GM10248 (cell line): ENCODE measurements around the gene HSPG2.

Experiments used
- CTCF ChIA-PET: fragments of 300-600 bp; sonication (Branson Sonifier 250); formaldehyde crosslinking; extraction: SDS; loops from one replicate; lab custom pipeline; 2021; ENCODE audit warnings: antibody characterized with exemption; lab: Yijun Ruan, JAX
- POLR2A ChIA-PET: fragments of 350-650 bp; sonication (Branson Sonifier 250); formaldehyde crosslinking; extraction: SDS; loops from one replicate; lab custom pipeline; 2020; ENCODE audit warnings: antibody characterized with exemption; lab: Yijun Ruan, JAX
- DNase-seq: peaks from one replicate; pipeline ENCODE4 v3.0.0; 2012; ENCODE audit errors: extremely low spot score
- CTCF ChIP-seq: IDR thresholded peaks from 2 replicates; pipeline ENCODE4 v1.5.1; 2012; ENCODE audit warnings: mild to moderate bottlenecking, low read depth; ENCODE audit errors: extremely low read depth, missing control alignments, control extremely low read depth

The HSPG2 gene

GRCh38 chr1:21861602-21862429 is 75.3 kb downstream of the HSPG2 start:
- ChIA-PET CTCF (interaction anchor here (1.2 kb wide), 1 partner anchor 11 kb away, joined by 3 read pairs; no protein-coding TSS in a partner anchor), POLR2A (no interaction called here)
- no peak for DNase-seq
- TF ChIP-seq CTCF = no peak

GRCh38 chr1:21860971-21861370 is 76.1 kb downstream of the HSPG2 start:
- ChIA-PET POLR2A (no interaction called here), CTCF (interaction anchor here (1.2 kb wide), 1 partner anchor 10 kb away, joined by 3 read pairs; no protein-coding TSS in a partner anchor)
- no peak for TF ChIP-seq CTCF
- no peak for DNase-seq

GRCh38 chr1:21859669-21860179 is 77.4 kb downstream of the HSPG2 start:
- TF ChIP-seq CTCF = no peak
- ChIA-PET POLR2A (no interaction called here), CTCF (no interaction called here)
- DNase-seq = no peak

GRCh38 chr1:21857840-21858670 is 79.1 kb downstream of the HSPG2 start:
- TF ChIP-seq CTCF = no peak
- CTCF ChIA-PET = no interaction called here
- DNase-seq = no peak
- POLR2A ChIA-PET = no interaction called here

GRCh38 chr1:21857142-21857839 is 79.8 kb downstream of the HSPG2 start:
- TF ChIP-seq CTCF = no peak
- ChIA-PET CTCF (no interaction called here), POLR2A (no interaction called here)
- DNase-seq = no peak
